GM19463 (cell line): ENCODE data around the gene MYL12A.

ENCODE experiments used
- ATAC-seq: cut with Tn5 transposase; IDR thresholded peaks from one replicate; pipeline ENCODE4 v1.9.1; 2021; ENCODE audit warnings: mild to moderate bottlenecking, moderate library complexity; ENCODE audit not compliant: unreplicated experiment

The MYL12A gene

DNA sequence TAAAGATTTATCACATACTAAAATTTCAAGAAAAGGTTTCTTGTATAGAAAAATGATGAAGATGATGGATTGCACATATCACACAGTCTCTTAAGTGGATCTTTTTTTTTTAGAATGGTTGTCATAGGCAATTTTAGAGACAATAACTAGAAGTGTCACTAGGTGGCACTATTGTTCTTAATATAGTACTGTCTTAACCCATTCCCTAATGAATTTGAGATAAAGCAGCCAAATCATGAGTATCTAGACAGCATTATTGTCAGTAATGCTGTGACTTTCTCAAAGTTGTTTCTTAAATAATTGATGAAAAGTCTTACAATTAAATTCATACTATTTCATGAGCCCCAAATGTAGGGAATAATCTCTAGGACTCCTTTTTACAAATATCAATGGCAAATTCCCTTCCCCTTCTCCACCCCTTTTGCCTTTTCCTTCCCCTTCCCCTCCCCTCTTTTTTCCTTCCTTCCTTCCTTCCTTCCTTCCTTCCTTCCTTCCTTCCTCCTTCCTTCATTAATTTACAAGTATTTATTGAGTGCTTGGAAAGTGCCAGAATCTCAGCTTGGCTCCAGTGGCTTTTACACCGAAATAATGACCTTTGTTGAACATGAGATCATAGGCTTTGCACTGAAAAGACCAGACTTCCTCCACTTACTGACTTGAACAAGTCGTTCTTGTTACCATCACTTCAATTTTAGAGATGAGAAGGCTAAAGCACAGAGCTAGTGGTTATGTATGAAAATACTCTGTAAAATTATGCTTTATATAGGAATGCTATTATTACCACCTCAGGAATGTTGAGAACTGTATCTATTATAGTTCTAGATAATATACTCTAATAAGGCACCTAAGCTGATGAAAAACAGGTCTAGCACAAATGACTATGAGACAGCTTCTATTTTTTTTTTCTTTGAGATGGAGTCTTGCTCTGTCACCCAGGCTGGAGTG is 34.1 kb downstream of the MYL12A start:
- no peak for ATAC-seq

- no peak for ATAC-seq
Measured at GRCh38 chr18:3283253-3283863, 35.8 kb downstream of the MYL12A start.

- ATAC-seq: no peak
Measured at GRCh38 chr18:3283908-3284307, 36.3 kb downstream of the MYL12A start.

DNA sequence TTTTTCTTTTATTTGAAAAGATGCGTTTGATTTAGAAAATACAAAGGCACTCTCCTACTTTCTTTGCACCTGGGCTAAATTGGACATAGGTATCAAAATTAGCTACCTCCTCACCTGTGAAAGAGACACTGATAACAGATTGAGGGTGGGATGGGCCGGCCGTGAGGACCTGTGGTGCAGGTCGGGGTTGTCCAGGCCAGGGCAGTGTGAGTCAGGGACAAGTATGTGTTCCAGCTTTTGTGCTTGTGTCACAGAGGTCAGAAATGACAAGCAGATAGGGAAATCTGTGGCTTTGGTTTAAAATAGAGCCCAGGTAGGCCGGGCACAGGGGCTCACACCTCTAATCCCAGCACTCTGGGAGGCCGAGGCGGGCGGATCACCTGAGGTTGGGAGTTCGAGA is 36.9 kb downstream of the MYL12A start:
- ATAC-seq: no peak

DNA sequence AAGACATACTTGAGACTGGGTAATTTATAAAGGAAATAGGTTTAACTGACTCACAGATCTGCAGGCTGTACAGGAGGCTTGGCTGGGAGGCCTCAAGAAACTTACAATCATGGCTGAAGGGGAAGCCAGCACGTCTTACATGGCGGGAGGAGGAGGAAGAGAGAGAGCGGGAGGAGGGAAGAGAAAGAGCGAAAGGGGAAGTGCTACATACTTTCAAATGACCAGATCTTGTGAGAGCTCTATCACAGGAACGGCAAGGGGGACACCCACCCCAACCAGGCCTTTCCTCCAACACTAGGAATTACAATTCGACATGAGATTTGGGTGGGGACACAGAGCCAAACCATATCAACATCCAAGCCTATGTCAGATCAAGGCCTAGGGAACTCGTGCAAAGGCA is 38.6 kb downstream of the MYL12A start:
- no peak for ATAC-seq

GRCh38 chr18:3293196-3293951 is 45.8 kb downstream of the MYL12A start:
- ATAC-seq: no peak

GRCh38 chr18:3294435-3295080 is 47.0 kb downstream of the MYL12A start:
- no peak for ATAC-seq

DNA sequence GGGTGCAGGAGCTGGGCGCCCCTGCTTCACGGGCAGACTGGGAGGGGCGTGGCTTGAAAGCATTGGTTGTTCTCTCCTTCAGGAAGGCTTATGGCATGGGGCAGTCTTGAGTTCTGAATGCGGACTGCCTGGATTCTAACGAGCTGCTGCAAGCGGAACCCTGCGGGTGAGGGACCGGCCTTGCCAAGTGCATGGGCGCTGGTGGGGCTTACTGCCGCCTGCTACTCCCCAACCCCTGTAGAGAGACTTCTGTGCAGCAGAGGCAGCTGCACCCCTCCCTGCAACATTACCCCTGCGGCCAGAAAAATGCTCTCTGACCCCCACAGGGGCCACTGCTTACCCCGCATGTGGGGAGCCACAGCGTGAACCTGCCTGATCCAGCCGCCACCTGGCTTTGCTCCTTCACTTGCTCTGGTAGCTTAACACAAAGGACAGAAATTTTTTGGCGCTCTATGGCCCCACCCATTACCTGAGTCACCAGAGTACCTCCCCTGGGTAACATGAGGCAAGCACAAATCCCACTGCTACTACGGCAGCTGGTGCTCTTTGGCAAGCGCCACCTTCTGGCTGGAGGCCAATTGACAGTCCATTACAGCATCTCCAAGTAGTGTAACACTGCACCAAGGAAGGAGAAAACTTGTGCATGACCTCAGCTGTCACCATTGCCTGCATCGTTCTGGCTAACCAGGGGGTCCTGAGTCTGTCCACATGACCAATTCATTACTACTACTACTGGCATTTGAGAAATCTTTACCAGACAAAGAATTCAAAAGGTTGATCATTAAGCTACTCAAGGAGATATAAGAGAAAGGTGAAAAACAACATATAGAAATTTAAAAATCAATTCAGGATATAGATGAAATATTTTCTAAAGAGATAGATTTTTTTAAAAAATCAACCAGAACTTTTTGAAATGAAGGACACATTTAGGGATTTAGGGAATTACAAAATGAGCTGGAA is 49.7 kb downstream of the MYL12A start:
- peak; percentile 99 for ATAC-seq

DNA sequence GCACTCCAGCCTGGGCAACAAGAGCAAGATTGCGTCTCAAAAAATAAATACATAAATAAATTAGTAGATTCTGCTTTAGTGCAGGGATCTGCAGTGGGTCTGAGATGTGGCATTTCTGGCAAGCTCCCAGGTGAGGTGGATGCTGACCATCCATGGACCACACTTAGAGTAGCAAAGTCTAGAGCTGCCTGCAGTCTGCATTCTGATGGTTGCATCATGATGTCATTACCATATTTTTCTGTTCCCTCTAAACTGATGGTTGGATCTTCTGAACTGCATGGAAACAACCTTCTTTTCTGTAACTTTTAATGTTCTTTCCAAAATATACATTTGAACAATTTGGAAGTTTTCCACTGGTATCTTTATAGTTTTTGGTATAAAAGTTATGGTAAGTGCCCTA is 57.2 kb downstream of the MYL12A start:
- ATAC-seq: no peak

DNA sequence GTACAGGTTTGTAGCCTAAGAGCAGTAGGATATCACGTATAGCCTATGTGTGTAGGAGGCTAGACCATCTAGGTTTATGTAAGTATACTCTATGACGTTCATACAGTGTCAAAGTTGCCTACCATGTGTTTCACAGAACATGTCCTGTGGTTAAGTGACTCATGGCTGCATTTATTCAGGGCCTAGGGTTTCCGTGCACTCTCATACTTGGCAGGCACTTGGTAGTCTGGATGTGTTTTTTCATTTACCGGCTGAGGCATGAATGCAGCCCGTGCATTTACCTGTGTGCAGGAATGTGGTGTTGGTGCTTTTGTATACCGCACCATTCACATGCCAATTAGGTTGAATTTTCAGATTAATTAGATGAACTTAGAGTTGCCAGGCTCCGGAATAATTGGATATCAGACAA is 57.8 kb downstream of the MYL12A start:
- peak; percentile 90 for ATAC-seq
